ENCODE measurements around the gene NAGK. TPM values are rescaled to one million over a fixed set of nuclear protein-coding genes. Genes with fewer than 3 reads are reported as not detected.

The NAGK gene
- total and polyA plus RNA-seq, 2 experiments from 2014 or later: 47.0 to 55.6 TPM

GRCh38 chr2:71064754-71065621, 3.5 kb upstream of the NAGK start:
- no peak for TF ChIP-seq ETS1 (IDR thresholded peaks at IDR 0.05)
- TF ChIP-seq ZNF462 (CRISPR knock-in tag; IDR thresholded peaks at IDR 0.05): no peak
- no peak for TF ChIP-seq EZH2 (IDR thresholded peaks at IDR 0.05; ENCODE audit: low read depth, unreplicated experiment)
- TF ChIP-seq NANOG (IDR thresholded peaks at IDR 0.05; ENCODE audit: borderline replicate concordance): no peak
- TF ChIP-seq CREB1 (CRISPR knock-in tag; IDR thresholded peaks at IDR 0.05; ENCODE audit: low read depth): no peak
- TF ChIP-seq REST (IDR thresholded peaks at IDR 0.05; ENCODE audit: unreplicated experiment): no peak
- TF ChIP-seq ZNF331 (CRISPR knock-in tag; IDR thresholded peaks at IDR 0.05; ENCODE audit: low read depth): no peak
- no peak for TF ChIP-seq CTCF (conservative IDR thresholded peaks at IDR 0.05; ENCODE audit: low read depth in 2 of 2)
- no peak for TF ChIP-seq POLR2AphosphoS5 (IDR thresholded peaks at IDR 0.05; ENCODE audit: low read depth)
- no peak for TF ChIP-seq JUNB (IDR thresholded peaks at IDR 0.05; ENCODE audit: unreplicated experiment)
- Mint-ChIP-seq H3K4me1 (peaks cover 10% of the 10 kb centered on the region), H3K9me3 (no peaks in the 10 kb centered on the region), H3K27ac (no peak overlapping the region), H3K36me3 (ENCODE audit: low read depth) (no peaks in the 10 kb centered on the region; the same call in 2 of the 3 replicates), H3K4me3 (no peak overlapping the region), H3K27me3 (ENCODE audit: insufficient read depth, low read depth, poor library complexity) (peaks cover 14% of the 10 kb centered on the region)
- ATAC-seq: no peak
- peaks cover 10% of the 10 kb centered on the region for H3K79me2 ChIP-seq (replicated peaks; ENCODE audit: insufficient read depth)
- H3K27ac ChIP-seq (ENCODE audit: low read depth): no peak overlapping the region
- no peaks in the 10 kb centered on the region for H3K9me2 ChIP-seq (ENCODE audit: insufficient read depth)
- H3K4me2 ChIP-seq: no peak overlapping the region
- 0 out of 2 replicates have a peak, but pooled peaks cover 3% of the 10 kb centered on the region for H3F3A ChIP-seq (replicated peaks; ENCODE audit: low read depth)
- H3K4me3 ChIP-seq: no peak overlapping the region
- H4K20me1 ChIP-seq (replicated peaks; ENCODE audit: insufficient read depth): peaks cover 6% of the 10 kb centered on the region; the same call in 1 of the 2 replicates
- H2AFZ ChIP-seq: no peak overlapping the region
- no peaks in the 10 kb centered on the region for H3K27me3 ChIP-seq (ENCODE audit: insufficient read depth)
- H3K4me1 ChIP-seq (ENCODE audit: insufficient read depth): peaks cover 12% of the 10 kb centered on the region
- no peak for DNase-seq (ENCODE audit: low spot score)
- no peaks in the 10 kb centered on the region for H3K36me3 ChIP-seq (ENCODE audit: insufficient read depth)

All from GM23338 (cell line).